Suppressor macrophage (primary cell): ENCODE results near the gene CDH13.

Experiments used
- DNase-seq, 4 experiments: peaks; one replicate each; pipeline ENCODE4 v3.0.0-alpha.2; 2020 to 2022

CDH13 gene

DNA sequence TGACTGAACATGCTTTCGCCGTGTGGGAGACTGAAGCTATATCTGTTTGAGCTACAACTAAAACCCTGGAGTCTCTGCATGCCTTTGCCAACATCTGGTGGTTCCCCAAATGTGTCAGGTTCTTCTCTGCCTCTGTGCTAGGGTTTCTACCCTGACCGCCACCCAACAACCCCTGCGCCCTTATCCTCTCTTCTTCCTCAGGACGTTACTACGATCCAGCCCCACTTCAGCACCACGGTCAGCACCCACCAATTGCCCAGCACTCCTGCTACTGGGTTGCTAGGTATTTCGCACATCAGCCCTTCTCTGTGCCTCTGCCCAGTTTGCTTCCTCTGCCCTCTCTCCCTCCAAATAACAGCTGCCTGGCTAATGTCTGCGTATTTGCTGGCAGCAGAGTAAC, 1074.7 kb downstream of the CDH13 start:
- peak; percentile 41 to 79 (median 57) for DNase-seq

DNA sequence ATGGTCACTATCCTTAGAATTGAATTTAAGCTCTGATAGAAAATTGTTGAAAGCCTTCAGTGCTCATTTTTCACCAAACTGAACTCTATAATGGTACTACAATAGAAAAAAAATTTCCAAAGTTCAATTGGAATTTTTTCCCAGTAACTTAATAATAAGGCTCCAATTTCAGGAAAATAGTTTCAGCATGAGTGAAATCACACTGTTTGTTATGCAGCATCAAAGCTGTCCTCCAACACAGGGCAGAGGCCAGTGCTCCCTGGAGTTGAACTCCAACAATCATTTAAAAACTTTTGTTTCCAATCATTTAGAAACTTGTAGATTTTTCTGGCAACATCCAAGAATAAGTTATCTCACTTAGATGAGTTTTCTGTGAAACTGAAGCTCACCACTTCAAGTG, 1077.9 kb downstream of the CDH13 start:
- no peak for DNase-seq

DNA sequence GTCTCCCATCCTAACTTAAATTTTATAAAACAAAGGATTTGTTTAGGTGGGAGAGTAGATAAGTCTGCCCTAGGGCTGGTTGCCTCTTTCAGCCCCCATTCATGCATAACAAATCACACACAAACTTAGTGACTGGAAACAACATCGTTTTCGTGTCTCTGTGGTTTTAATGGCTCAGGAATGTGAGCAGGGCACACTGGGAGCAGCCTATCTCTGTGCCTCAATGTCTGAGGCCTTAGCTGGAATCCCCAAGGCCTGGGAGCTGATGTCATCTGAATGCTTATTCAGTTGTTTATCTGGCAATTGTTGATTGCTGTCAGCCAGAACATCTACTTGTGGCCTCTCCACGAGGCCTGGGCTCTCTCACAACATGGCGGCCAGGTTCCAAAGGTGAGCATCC, 1079.1 kb downstream of the CDH13 start:
- no peak for DNase-seq

DNA sequence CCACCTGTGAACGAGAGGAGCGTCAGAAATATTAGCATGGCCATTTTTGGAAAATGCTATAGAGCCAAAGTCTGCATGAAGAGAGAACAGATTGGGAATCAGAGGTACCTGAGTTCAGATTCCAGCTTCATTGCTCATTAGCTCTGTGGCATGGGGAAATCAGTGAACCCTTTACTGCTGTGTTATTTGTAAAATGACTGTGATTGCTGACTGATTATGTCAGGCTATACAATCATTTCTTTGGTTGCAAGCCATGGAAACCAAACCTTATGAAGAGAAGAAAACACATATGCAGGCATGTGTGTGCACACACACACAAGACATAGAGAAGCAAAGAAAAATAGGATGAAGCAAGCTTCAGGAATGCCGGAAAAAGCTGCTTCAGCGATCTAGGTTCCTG, 1079.6 kb downstream of the CDH13 start:
- DNase-seq = no peak

GRCh38 chr16:83711069-83711468, 1084.3 kb downstream of the CDH13 start:
- no peak for DNase-seq

DNA sequence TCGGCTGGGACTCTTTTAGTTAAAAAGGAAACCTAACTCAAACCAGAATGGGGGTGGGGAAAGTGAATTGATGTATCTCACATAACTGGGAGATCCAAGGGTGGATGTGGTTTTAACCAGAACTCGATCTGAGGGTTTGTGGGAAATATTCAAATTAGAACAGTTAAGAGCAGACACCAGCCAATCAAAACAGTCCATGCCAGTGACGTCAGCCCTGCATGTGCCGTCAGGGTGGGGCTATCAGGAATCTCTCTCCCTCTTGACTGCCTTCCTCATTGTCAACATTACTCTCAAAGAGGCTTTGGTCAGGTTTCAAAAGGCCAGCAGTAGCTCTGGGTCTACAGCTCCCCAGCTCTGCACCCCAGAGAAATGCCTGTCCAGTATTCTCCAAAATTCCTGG, 1086.8 kb downstream of the CDH13 start:
- no peak for DNase-seq

DNA sequence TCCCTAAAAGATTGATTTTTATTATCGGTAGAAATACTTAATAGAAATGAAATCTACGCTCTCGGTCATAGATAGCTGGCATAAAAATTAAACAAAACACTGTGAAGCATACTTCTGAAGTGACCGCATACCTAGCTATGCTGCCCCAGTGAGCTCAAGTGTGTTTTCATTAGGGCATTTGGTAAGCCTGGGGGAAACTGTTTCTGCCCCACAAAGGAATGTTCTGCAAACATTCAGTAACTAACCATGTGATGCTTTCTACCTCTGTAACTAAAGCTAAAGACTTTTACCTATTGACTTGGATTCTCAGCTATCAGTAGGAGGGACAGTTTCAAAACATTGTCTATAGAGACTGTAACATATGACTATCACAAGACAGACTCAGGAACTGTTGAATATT, 1087.5 kb downstream of the CDH13 start:
- DNase-seq = no peak

DNA sequence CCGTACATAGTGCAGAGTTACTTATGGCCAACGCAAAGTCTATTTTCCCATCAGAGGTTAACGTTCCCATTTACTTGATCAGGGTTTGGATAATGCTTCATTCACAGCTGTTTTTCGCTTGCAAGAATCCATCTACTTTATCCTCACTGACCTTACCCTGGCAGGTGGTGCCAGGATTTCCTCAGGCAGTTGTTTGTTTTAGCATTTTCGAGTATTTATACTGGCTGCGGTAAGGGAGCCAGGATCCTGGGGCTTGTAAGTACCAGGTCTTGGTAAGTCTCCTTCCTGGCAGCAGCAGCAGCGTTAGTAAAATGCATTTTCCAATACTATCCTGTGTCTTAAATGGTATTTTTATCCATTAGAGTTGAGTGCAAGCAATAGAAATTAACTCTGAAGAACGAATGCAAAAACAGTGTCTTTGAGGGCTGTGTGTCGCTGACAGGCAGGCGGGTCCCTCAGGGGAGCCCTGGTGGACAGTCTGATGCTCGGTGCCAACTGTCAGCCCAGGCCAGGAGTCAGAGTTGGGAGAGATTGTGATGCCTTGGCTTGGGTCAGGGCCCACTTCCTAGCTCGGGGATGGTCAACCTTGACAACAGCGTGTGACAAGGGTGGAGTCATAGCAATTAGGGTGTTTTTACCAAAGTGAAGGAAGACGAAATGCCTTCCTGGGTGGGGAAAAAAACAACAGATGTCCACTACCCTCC, 1088.6 kb downstream of the CDH13 start:
- no peak for DNase-seq

GRCh38 chr16:83717308-83717707, 1090.5 kb downstream of the CDH13 start:
- DNase-seq = no peak

- DNase-seq = no peak
Measured at GRCh38 chr16:83717814-83718213, 1091.0 kb downstream of the CDH13 start.

GRCh38 chr16:83720213-83720612, 1093.4 kb downstream of the CDH13 start:
- no peak for DNase-seq

DNA sequence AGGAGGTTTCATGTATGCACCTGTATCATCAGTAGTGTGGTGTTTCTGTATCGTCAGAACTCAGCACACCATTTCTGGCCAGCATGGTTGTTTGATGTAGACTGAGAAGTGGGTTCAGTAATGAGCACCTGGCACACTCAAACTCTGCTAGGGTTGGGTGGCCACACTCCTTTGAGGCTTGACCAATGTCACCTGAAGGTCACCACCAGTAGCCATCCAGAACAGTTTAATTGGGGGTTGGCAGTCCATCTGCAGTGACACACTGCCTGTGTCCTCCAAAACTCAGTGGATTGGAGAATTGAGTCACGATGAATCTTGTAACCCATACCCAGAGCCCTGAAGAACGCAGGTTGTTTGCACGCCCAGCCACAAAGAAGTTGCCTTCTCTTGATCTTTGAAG, 1094.2 kb downstream of the CDH13 start:
- DNase-seq = no peak

DNA sequence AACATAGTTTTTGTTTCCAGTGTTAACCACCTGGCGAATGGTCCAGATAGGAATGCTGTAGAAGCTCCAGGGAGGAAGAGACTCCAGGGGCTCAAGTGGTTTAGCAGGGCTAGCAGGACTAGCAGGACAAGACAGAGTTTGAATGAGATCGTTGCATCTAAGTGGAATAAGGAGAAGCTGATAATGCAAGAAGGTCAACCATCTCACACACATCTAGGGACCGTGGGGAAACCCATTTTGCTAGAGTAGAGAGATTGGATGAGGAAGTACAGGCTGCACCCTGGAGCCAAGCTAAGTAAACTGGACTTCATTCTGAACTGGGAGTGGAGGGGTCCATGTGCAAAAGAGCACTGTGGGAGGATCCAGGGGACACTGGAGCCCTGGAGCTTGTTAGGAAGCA, 1094.9 kb downstream of the CDH13 start:
- DNase-seq = peak; percentile 44 to 63 (median 51)

DNA sequence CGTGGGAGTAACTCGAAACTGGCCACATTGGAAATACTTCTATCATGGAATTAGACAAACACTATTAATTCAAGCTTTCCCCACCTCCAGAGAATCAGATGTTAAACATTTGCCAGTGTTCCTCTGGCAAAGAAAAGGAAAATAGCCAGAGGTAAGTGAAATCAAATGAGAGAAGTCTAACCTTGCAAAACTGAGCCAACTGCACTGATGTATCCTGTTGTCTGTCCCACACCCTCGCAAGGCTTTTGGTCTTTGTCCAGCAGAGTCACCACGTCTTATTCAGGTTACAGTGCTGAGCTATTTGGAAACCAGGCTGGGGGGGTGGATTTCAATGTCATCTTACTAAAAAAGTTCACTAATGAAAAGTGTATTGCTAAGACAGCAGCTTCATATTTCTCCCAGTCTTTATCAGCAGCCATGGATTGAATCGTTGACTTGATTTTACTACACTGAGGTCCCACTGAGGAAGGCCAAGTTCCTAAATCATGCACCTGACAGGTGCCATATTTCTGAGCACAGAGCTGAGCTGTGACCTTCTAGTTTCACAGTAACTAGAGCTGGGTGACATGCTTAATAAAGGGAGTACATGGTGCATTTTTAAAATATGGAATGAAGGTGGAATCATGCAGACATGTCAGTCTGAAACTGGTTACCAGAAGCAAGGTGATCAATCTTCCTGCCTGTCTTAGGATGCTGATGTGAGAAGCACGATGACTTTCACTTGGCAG, 1095.9 kb downstream of the CDH13 start:
- DNase-seq = no peak

- DNase-seq = no peak
Measured at GRCh38 chr16:83723244-83723643, 1096.5 kb downstream of the CDH13 start.

- no peak for DNase-seq
Measured at GRCh38 chr16:83723901-83724300, 1097.1 kb downstream of the CDH13 start.

- no peak for DNase-seq
Measured at GRCh38 chr16:83724585-83724984, 1097.8 kb downstream of the CDH13 start.

DNA sequence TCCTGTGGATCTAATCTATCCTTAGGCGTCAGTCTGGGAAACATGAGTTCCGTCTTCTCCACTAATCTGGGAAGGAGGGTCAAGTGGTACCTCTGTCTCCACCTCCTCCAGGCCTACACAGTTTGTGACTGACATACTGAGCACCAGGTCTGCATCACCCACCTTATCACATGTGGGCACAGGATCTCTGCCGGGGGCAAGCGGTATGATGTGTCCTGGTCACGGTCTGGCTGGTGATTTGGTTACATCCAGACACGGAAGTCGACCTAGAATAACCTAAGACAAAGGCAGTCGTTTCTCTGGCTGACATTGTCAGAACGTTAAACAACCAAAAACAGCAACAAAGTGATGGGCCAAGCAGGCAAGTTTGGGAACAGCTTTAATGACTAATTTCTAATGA, 1098.5 kb downstream of the CDH13 start:
- DNase-seq = no peak

GRCh38 chr16:83727018-83727417, 1100.2 kb downstream of the CDH13 start:
- DNase-seq = peak; percentile 71 to 90 (median 83)

- peak in 1 of 4 experiments; percentile 22 for DNase-seq
Measured at GRCh38 chr16:83727751-83728352, 1101.1 kb downstream of the CDH13 start.

DNA sequence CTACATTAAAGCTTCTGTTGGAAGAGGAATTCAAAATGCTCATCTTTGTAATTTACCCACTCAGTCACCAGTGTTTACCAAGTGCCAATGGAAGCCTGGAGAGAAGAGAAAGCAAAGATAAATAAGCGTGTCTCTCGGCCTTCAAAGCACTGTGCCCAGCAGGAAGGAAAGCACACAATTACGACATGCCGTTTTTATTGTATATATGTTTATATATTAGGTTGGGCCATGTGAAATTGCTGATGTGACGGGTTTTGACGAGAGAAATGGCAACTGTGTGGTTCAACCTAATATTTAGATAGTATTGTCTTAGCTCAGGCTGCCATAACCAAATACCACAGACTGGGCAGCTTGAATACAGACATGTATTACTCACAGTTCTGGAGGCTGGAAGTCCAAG, 1101.7 kb downstream of the CDH13 start:
- DNase-seq = peak in 2 of 4 experiments; percentile 2 to 27

DNA sequence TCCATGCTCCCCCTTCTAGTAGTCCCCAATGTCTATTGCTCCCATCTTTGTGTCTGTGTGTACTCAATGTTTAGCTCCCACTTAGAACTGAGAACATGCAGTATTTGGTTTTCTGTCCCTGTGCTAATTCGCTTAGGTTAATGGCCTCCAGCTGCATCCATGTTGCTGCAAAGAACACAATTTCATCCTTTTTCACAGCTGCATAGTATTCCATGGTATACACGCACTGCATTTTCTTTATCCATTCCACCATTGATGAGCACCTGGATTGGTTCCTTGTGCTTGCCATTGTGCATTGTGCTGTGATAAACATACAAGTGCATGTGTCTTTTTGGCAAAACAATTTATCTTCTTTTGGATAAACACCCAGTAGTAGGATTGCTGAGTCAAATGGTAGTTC, 1104.0 kb downstream of the CDH13 start:
- DNase-seq = no peak

DNA sequence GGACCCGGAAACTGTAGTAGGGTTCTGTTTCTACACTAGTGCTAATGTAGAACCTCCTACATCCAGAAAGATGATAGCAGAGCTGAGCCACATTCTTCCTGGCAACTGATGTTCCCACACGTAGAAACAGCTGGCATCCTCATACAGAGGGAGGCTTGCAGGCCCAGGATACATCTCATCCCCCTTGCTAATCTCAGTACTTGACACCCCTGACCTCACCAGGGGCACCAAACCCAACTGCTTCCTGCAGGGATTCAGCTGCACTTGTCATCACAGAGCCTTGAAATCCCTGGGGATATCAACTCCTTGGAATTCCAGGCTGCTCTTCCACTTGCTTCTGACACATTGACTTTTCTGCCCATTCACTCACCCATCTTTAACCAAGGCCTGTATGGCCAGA, 1105.8 kb downstream of the CDH13 start:
- DNase-seq = no peak

DNA sequence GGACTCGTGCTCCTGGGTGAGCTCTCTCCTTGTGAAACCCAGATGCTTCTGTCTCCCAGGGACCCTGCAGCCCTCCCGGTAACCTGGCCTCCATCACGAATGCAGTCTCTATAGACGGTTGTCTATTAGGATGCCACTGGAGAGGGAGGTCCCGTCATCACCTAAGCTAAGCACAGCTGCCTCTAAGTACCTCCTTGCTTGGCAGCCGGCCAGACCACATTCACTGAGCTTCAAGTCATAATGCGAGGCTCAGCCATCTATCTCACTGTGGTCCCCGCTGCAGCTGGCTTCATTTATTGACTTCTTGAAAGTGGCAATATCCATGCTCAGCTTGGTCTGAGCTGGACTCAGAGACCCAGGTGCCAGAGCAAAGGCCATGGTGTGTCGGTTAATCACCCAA, 1106.5 kb downstream of the CDH13 start:
- DNase-seq = no peak
